GM18870 (cell line): ENCODE data around the gene ZNF584.
A peak's percentile ranks its signal among the peaks of the same experiment; 100 is the strongest.
"Not testable (repeated sequence)": the region's sequence is repeated elsewhere in the genome, so short reads cannot be mapped to it uniquely, and the experiment has no call there.

Experiments used
- ATAC-seq: cut with Tn5 transposase; IDR thresholded peaks from one replicate; pipeline ENCODE4 v1.9.1; 2021; ENCODE audit warnings: moderate library complexity; ENCODE audit not compliant: unreplicated experiment

ZNF584 gene

GRCh38 chr19:58408152-58409009 lies at the start of gene ZNF584:
TSS of gene ZNF584 (plus strand) at chr19:58408649. CDS start at chr19:58409148, 499 bp downstream.
- peak; percentile 84 for ATAC-seq

DNA sequence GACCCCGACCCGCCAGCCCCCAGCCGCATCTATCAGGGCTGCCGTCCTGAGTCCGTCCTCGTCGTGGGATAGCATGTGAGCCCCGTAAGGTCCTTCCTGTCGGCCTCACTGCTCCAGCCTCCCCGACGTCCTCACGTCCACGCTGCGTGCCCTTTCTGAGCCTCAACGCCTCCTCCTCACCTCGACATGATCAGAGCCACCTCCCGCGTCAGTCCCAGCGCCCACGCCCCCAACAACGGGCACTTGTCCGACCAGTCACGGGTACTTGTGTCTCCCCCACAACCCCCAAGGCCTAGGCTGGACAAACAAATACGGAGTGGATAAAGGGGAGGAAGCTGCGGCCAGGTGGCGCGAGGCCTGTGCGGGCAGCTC lies 46.6 kb upstream of the ZNF584 start:
- ATAC-seq: no peak

DNA sequence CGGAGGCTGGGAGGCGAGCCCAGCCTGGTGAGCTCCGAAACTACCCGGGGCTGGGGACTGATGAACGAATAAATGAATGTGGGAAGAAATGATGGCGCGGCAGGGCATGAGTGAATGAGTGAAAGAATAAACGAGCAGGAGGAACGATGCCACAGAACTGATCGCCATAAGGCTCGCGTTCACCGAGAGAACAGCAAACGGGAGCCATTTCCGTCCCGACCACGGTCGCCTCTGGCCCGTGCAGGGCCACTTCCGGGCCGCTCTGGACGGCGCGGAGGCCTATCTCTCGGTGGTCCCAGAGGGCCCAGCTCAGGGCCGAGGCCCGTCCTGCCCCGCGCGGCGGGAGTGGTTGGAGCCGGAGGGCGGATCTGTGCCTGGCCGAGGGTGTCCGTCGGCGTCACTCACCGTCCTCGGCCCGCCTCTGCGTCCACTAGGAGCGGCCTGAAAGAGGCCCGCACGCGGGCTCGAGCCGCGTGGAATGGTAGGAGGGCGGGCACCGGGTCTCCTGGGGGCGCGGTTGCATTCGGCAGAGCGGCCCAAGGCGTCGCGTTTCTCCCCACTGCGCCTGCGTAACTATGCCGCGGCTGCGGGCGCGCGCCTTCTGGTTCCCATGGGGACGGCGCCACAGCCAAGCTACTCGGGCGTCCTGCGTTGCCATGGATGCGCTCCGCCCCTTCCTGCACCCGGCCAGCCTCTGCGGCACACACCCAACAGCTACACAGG lies 46.0 kb upstream of the ZNF584 start, which contains the start of gene ZNF497:
Gene ZNF497 (minus strand): TSS at position 480 of the 723 bp plus-strand sequence. CDS start 5,116 bp downstream, outside the sequence.
- peak; percentile 71 for ATAC-seq

- no peak for ATAC-seq
Measured at GRCh38 chr19:58364146-58364545, 44.3 kb upstream of the ZNF584 start.

- no peak for ATAC-seq
Measured at GRCh38 chr19:58366585-58367430, 41.6 kb upstream of the ZNF584 start.

- ATAC-seq: no peak
Measured at GRCh38 chr19:58367698-58368454, 40.6 kb upstream of the ZNF584 start.

DNA sequence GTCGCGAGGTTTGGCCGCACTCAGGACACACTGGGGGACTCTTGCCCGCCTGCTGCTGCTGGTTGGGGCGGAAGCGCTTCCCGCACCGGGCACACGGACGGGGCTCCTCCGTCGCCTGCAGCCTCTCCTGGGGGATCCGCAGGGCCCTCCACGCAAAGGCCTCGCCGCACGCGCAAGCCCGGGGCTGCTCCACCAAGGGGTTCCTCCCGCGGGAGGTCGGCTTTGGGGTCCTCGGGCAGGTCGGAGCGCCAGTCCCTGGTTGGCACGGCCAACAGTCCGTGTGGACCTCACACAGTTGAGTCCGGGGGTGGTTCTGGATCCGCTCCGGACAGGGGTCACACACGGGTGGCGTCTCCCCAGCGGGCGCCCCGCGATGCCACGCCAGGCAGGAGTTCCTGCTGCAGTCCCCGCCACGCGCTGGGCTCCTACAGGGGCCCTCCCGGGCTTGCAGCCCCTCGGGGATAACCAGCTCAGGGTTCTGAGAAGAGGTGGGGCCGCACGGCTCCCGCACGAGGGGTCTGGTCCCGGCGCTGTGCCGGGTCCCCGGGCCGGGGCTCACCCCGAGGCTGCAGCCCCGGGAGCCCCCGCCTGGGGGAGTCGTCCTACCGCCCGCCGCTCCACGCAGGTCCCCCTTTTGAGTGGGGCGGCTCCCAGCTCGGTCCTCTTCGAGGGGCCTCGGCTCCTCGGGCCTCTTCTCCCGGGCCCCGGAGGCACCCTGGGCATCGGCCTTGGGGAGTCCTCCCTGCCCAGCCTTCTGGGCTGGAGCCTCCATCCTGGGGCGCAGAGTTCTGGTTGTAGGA lies 39.7 kb upstream of the ZNF584 start:
- no peak for ATAC-seq

- no peak for ATAC-seq
Measured at GRCh38 chr19:58372311-58373133, 35.9 kb upstream of the ZNF584 start.

GRCh38 chr19:58374200-58374599 lies 34.2 kb upstream of the ZNF584 start:
- ATAC-seq: no peak

DNA sequence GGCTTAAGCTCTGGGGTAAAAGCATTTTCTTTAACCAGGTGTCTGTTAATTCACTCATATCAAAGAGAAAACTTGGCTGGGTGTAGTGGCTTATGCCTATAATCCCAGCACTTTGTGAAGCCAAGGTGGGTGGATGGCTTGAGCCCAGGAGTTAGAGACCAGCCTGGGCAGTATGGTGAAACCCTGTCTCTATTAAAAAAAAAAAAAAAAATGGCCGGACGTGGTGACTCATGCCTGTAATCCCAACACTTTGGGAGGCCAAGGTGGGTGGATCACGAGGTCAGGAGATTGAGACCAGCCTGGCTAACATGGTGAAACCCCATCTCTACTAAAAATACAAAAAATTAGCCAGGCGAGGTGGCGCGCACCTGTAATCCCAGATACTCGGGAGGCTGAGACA lies 31.7 kb upstream of the ZNF584 start:
- ATAC-seq: not testable (repeated sequence)

DNA sequence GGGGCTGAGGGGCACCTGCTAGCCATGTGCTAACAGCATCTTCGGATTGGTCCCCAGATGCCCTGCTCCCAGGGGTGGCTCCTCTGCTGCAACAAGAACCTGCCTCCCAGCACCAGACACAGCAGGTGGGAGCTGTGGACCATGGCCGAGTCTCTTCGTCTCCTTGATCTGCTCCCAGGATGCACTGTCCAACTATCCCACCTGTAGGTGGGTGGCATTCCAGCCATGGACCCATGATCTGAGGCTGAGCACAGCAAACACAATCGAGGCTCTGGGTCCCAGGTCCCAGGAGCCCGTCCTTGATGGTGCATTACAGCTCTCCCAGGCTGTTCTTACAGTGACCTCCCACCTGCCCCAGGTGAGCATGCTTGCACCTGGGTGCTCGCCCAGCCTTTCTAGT lies 29.2 kb upstream of the ZNF584 start:
- no peak for ATAC-seq

DNA sequence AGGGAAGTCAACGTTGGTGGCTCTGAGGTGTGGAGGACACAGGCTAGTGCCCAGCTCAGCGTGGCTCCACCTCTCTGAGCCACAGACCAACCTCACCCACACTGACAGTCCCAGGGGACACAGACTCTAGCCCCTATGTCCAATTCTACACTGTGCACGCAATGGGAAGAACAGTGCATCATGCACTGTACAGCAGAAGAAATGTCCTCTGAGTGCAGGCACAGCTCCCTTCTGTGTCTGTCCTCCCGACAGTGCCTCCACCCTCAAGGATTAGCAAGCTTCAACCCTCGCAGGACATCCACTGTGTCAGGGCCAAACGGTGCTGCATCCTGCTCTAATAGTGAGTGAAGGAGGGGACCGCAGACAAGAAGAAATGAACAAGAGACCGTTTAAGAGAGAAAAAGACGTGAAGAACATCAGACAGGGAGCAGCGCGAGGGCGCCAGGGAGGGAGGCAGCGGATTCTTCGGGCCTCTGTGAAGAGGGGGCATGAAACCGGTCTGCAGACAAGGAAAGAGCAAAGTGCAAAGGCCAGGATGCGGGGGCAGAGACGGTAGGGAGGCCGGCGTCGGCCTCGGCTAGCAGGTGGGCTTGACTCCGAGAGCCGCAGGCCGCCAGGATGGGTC lies 28.3 kb upstream of the ZNF584 start:
- ATAC-seq: peak; percentile 2

DNA sequence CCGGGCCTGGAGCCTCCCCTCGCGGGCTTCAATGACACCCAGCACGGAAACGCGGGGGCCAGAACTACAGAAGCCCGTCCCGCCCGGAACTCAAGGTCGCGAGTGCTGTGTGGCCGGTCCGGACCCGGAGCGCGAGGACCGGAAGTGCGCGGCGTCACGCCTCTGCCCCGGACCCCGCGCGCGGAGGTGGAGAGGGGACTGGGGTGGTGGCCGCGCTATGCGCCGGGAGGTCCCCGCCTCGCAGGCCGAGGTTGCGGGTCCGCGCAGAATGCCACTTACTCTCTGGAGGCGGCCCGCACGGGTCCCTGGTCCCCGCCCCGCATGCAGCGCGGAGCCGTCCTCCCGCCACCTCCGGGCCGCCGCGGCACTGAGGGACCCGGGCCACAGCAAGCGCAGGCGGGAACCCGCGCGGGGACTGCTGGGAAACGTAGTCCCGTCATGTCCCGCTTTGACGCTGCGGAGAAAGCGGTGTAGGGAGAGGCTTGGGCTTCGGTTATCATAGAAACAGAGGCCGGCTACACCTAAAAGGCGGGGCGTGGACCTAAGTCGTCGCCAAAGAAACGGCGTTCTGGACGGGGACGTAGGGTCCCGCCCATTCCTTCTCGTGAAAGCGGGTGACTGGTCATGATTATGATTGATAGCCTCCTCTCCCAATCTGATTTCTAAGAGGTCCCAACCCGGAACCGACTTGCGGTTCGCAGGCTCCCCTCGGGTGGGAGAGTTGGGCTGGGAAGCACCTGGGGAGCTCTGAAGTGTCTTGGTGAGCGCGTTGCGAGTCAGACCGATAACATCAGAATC lies 27.6 kb upstream of the ZNF584 start, which contains the start of gene ZNF837:
Gene ZNF837 (minus strand): TSS at position 369 of the 798 bp plus-strand sequence. CDS start 11,698 bp downstream, outside the sequence.
- peak; percentile 78 for ATAC-seq

- no peak for ATAC-seq
Measured at GRCh38 chr19:58381460-58382212, 26.8 kb upstream of the ZNF584 start.

GRCh38 chr19:58382997-58383603 lies 25.3 kb upstream of the ZNF584 start:
- ATAC-seq: no peak

DNA sequence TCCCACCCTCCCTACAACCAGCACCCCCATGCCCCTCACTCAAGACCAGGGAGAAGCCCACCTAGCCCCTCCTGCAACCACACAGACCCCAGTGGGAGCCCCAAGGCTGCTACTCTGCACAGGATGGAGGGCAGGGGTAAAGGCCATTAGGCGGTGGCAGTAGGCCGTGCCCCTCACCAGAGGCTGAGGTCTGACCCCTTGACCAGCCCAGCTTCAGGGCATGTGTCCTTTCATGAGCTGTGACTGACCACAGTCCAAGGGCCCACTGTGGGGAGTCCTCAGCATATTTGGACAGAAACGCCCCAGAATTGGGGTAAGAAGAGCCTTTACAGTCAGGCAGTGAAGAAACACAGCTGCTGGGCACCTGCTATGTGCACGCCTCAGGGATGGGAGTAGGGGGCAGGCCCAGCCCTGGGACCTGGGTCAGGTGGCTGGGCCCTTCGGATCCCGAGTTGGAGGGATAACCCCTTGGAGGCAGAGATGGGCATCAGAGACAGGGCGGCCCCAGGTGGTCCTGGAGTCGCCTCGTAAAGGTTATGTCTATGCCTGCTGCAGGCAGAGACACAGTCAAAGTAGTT lies 23.0 kb upstream of the ZNF584 start:
- ATAC-seq: no peak
